ENCODE measurements around the gene HSD17B2.

- TF ChIP-seq EZH2 (IDR thresholded peaks at IDR 0.05; ENCODE audit: borderline replicate concordance, low read length), result no peak
- TF ChIP-seq, protein P1, sequence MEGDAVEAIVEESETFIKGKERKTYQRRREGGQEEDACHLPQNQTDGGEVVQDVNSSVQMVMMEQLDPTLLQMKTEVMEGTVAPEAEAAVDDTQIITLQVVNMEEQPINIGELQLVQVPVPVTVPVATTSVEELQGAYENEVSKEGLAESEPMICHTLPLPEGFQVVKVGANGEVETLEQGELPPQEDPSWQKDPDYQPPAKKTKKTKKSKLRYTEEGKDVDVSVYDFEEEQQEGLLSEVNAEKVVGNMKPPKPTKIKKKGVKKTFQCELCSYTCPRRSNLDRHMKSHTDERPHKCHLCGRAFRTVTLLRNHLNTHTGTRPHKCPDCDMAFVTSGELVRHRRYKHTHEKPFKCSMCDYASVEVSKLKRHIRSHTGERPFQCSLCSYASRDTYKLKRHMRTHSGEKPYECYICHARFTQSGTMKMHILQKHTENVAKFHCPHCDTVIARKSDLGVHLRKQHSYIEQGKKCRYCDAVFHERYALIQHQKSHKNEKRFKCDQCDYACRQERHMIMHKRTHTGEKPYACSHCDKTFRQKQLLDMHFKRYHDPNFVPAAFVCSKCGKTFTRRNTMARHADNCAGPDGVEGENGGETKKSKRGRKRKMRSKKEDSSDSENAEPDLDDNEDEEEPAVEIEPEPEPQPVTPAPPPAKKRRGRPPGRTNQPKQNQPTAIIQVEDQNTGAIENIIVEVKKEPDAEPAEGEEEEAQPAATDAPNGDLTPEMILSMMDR (IDR thresholded peaks at IDR 0.05; ENCODE audit: low read length), result no peak
Measured at GRCh38 chr16:82043680-82044584, 8.9 kb downstream of the HSD17B2 start.
